ENCODE results near the gene OR4C6.

OR4C6 gene

DNA sequence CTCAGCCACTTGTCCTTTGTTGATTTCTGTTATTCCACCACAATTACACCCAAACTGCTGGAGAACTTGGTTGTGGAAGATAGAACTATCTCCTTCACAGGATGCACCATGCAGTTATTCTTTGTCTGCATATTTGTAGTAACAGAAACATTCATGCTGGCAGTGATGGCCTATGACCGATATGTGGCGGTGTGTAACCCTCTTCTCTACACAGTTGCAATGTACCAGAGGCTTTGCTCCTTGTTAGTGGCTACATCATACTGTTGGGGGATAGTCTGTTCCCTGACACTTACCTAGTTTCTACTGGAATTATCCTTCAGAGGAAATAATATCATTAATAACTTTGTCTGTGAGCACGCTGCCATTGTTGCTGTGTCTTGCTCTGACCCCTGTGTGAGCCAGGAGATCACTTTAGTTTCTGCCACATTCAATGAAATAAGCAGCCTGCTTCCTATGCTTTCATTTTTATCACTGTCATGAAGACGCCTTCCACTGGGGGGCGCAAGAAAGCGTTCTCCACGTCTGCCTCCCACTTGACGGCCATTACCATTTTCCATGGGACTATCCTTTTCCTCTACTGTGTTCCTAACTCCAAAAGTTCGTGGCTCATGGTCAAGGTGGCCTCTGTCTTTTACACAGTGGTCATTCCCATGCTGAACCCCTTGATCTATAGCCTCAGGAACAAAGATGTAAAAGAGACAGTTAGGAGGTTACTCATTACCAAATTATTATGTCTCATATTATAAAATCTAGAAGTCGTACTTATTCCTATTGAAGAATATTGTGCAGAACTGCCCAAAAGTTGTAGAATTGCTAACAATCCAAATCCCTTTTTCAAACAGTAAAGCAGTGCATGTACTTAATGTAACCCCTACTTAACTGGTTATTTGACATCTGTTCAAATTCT, 53.2 kb downstream of the OR4C6 start:
- Histone ChIP-seq H3K4me1 (ENCODE audit: control insufficient read depth, insufficient read depth, low read length) (no peaks in the 10 kb centered on the region), H3K36me3 (ENCODE audit: control insufficient read depth, insufficient read depth, low read length) (no peaks in the 10 kb centered on the region), H3K9me3 (ENCODE audit: control insufficient read depth, low read length) (no peaks in the 10 kb centered on the region)

More for the DNA sequence above, 53.2 kb downstream of the OR4C6 start:
- no peaks in the 10 kb centered on the region for H3K27me3 ChIP-seq (ENCODE audit: control insufficient read depth, insufficient read depth, low read length)
- no peak overlapping the region for H3K9ac ChIP-seq (ENCODE audit: low read length)
- no peak overlapping the region for H3K4me3 ChIP-seq (ENCODE audit: low read length)
